Keratinocyte (primary cell): ENCODE measurements around the gene SMIM14. TPM values are rescaled to one million over a fixed set of nuclear protein-coding genes. Genes with fewer than 3 reads are reported as not detected.

Experiments
- DNase-seq: peaks from one replicate; pipeline ENCODE4 v3.0.0-alpha.2; 2011; ENCODE audit warnings: low read depth, missing footprints, low spot score
- FAIRE-seq: peaks from 2 replicates; lab custom pipeline; 2011; peaks lifted over from hg19 to GRCh38; lab: Jason Lieb, UNC
- H2AFZ ChIP-seq: 2 replicates; pipeline ENCODE4 v1.6.0; 2012; ENCODE audit warnings: low read length, control low read depth, inconsistent platforms; ENCODE audit not compliant: control insufficient read depth
- H3K27ac ChIP-seq: 2 replicates; pipeline ENCODE4 v1.5.1; 2011; ENCODE audit warnings: low read length; ENCODE audit not compliant: control insufficient read depth, insufficient read depth
- H3K27me3 ChIP-seq: 3 replicates; pipeline ENCODE4 v1.6.0; 2011; ENCODE audit warnings: low read length; ENCODE audit not compliant: control insufficient read depth, insufficient read depth; ENCODE audit errors: extremely low read depth
- H3K36me3 ChIP-seq, 2 experiments: 2 replicates in 1 of 2; 3 replicates in 1 of 2; pipeline ENCODE4 v1.5.1; 2011; ENCODE audit warnings: low read length in 2 of 2, mild to moderate bottlenecking in 1 of 2; ENCODE audit not compliant: control insufficient read depth in 2 of 2, insufficient read depth in 2 of 2; ENCODE audit errors: extremely low read depth in 1 of 2
- H3K4me1 ChIP-seq: 3 replicates; pipeline ENCODE4 v1.5.1; 2011; ENCODE audit warnings: low read length; ENCODE audit not compliant: control insufficient read depth, insufficient read depth; ENCODE audit errors: extremely low read depth
- H3K4me2 ChIP-seq: 3 replicates; pipeline ENCODE4 v1.6.0; 2011; ENCODE audit warnings: low read depth, low read length; ENCODE audit not compliant: control insufficient read depth, insufficient read depth; ENCODE audit errors: extremely low read depth
- H3K4me3 ChIP-seq, 3 experiments: fragments of 200-600 bp in 1 of 3; sonication (generic) in 1 of 3; 2 replicates in 2 of 3; 3 replicates in 1 of 3; pipeline ENCODE4 v1.5.1; 2011 to 2016; ENCODE audit warnings: low read length in 3 of 3, mild to moderate bottlenecking in 3 of 3, control low read depth in 2 of 3, inconsistent platforms in 1 of 3, low read depth in 1 of 3, mixed read lengths in 1 of 3, mixed run types in 1 of 3, moderate library complexity in 1 of 3; ENCODE audit not compliant: control insufficient read depth in 2 of 3, insufficient read depth in 2 of 3; ENCODE audit errors: extremely low read depth in 1 of 3
- H3K79me2 ChIP-seq: 2 replicates; pipeline ENCODE4 v1.6.0; 2012; ENCODE audit warnings: low read length; ENCODE audit not compliant: control insufficient read depth, insufficient read depth
- H3K9ac ChIP-seq: 3 replicates; pipeline ENCODE4 v1.6.0; 2011; ENCODE audit warnings: low read length; ENCODE audit not compliant: control insufficient read depth, insufficient read depth; ENCODE audit errors: extremely low read depth
- H3K9me1 ChIP-seq: 3 replicates; pipeline ENCODE4 v1.6.0; 2011; ENCODE audit warnings: low read length; ENCODE audit not compliant: control insufficient read depth, insufficient read depth; ENCODE audit errors: extremely low read depth
- H3K9me3 ChIP-seq: 2 replicates; pipeline ENCODE4 v1.5.1; 2012; ENCODE audit warnings: low read depth, low read length; ENCODE audit not compliant: control insufficient read depth
- H4K20me1 ChIP-seq: 3 replicates; pipeline ENCODE4 v1.6.0; 2011; ENCODE audit warnings: low read length; ENCODE audit not compliant: control insufficient read depth, insufficient read depth; ENCODE audit errors: extremely low read depth
- EZH2 ChIP-seq: IDR thresholded peaks from one replicate; pipeline ENCODE4 v1.6.1; 2012; ENCODE audit warnings: inconsistent platforms, mild to moderate bottlenecking, low read length, moderate library complexity
- dilution Hi-C: fragments of 300-500 bp; cut with MboI; formaldehyde crosslinking; loops from one replicate; pipeline ENCODE4 v1.7.0; 2020; ENCODE audit warnings: low sequenced_read_pairs; ENCODE audit not compliant: extremely low pct_ligation_motif_present
- polyA plus RNA-seq, 5 experiments: library from polyadenylated mRNA; depleted of rRNA in 3 of 5; stranded (reverse) in 3 of 5; stranded (forward) in 1 of 5; unstranded in 1 of 5; fragments of >200 nt; gene quantifications; 1 replicate in 1 of 5; 2 replicates in 3 of 5; 3 replicates in 1 of 5; pipeline versions ENCODE4 v1.2.1 to v1.2.3, GENCODE V29; 2011 to 2012; ENCODE audit warnings: missing spikeins in 2 of 5, low read depth in 1 of 5, low replicate concordance in 1 of 5
- TF ChIP-seq, protein P1 (sequence below), 3 experiments: IDR thresholded peaks in 1 of 3; conservative IDR thresholded peaks in 1 of 3; optimal IDR thresholded peaks in 1 of 3; 2 replicates in 2 of 3; 3 replicates in 1 of 3; pipeline versions ENCODE3 to v1.5.1; 2011; ENCODE audit warnings: low read length in 3 of 3, mild to moderate bottlenecking in 3 of 3, moderate library complexity in 2 of 3, control low read depth in 1 of 3, inconsistent platforms in 1 of 3; ENCODE audit not compliant: insufficient read depth in 2 of 3; ENCODE audit errors: extremely low read depth in 1 of 3

SMIM14 gene
- polyA plus RNA-seq, 1 donor (not counting 4 experiments of a cell fraction or from before 2014, with no cell fraction given) = 13.9 TPM

DNA sequence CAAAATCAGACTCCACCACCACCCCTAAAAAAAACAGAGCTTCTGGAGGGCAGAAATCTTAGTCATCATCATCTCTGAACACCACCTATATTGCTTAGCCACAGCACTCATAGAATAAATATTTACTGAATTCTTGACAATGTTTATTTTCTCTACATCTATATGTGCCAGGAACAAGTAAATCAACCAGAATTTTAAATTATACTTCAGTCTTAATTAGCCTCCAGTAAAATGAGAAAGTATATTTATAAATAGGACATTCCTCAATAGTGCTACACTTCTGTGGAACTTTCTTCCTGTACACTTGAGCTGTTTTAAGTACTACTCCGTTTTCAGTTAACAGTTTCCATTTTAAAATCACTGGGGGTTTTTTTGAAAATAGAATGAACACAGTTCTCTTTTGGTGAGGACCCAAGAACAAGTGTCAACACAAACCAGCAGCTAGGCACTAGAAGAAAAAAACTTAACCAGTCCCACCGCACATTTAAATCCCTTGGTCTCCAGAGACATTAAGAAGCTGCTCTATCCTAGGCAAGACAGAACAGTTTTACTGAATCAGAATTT, 25.5 kb downstream of the SMIM14 start:
- no peaks in the 10 kb centered on the region for H3K27me3 ChIP-seq
- H3K27ac ChIP-seq = no peak overlapping the region
- H3K4me2 ChIP-seq = no peak overlapping the region
- no peaks in the 10 kb centered on the region for H3K36me3 ChIP-seq
- dilution Hi-C loops = no loop called here
- no peak overlapping the region for H2AFZ ChIP-seq
- H3K4me3 ChIP-seq = no peak overlapping the region
- TF ChIP-seq, protein P1, sequence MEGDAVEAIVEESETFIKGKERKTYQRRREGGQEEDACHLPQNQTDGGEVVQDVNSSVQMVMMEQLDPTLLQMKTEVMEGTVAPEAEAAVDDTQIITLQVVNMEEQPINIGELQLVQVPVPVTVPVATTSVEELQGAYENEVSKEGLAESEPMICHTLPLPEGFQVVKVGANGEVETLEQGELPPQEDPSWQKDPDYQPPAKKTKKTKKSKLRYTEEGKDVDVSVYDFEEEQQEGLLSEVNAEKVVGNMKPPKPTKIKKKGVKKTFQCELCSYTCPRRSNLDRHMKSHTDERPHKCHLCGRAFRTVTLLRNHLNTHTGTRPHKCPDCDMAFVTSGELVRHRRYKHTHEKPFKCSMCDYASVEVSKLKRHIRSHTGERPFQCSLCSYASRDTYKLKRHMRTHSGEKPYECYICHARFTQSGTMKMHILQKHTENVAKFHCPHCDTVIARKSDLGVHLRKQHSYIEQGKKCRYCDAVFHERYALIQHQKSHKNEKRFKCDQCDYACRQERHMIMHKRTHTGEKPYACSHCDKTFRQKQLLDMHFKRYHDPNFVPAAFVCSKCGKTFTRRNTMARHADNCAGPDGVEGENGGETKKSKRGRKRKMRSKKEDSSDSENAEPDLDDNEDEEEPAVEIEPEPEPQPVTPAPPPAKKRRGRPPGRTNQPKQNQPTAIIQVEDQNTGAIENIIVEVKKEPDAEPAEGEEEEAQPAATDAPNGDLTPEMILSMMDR (optimal IDR thresholded peaks at IDR 0.05 in 1 of 3, IDR thresholded peaks at IDR 0.05 in 1 of 3, conservative IDR thresholded peaks at IDR 0.05 in 1 of 3; ENCODE audit: extremely low read depth in 1 of 3, insufficient read depth in 2 of 3, low read length in 3 of 3) = no peak
- no peak for TF ChIP-seq EZH2
- no peaks in the 10 kb centered on the region for H4K20me1 ChIP-seq
- DNase-seq = no peak
- no peak overlapping the region for H3K9ac ChIP-seq
- FAIRE-seq = no peak
- H3K9me1 ChIP-seq = no peaks in the 10 kb centered on the region
- no peaks in the 10 kb centered on the region for H3K79me2 ChIP-seq
- no peaks in the 10 kb centered on the region for H3K9me3 ChIP-seq
- H3K4me1 ChIP-seq = peaks cover 3% of the 10 kb centered on the region

DNA sequence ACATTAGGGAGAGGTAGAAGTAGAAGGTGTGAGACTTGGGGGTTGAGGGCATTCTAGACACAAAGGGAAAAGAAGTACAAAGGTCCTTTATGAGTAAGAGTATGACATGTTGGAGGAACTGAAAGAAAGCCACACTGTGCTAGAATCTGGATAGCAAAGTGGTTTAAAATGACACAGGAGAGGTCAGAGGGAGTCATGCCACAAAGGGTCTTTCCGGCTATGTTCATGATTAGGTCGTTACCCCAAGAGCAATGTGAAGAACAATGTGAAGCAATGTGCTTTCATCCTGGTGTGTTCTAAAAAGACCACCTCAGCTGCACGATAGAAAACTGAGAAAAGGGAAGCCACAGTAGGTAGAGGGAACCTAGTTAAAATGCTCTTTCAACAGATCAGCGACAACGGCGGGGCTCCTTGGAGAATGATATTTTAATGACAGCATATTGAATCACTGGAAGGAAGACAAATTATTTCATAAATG, 29.2 kb downstream of the SMIM14 start:
- dilution Hi-C loops = no loop called here
- no peak overlapping the region for H3K27ac ChIP-seq
- H3K4me2 ChIP-seq = no peak overlapping the region
- no peak overlapping the region for H2AFZ ChIP-seq
- DNase-seq (no peak), FAIRE-seq (no peak)
- no peaks in the 10 kb centered on the region for H3K36me3 ChIP-seq
- no peak overlapping the region for H3K9ac ChIP-seq
- TF ChIP-seq EZH2 = no peak
- TF ChIP-seq, protein P1 (optimal IDR thresholded peaks at IDR 0.05 in 1 of 3, IDR thresholded peaks at IDR 0.05 in 1 of 3, conservative IDR thresholded peaks at IDR 0.05 in 1 of 3; ENCODE audit: extremely low read depth in 1 of 3, insufficient read depth in 2 of 3, low read length in 3 of 3) = no peak
- H3K9me3 ChIP-seq = no peaks in the 10 kb centered on the region
- no peaks in the 10 kb centered on the region for H4K20me1 ChIP-seq
- no peaks in the 10 kb centered on the region for H3K9me1 ChIP-seq
- H3K4me1 ChIP-seq = no peaks in the 10 kb centered on the region
- no peak overlapping the region for H3K4me3 ChIP-seq
- no peaks in the 10 kb centered on the region for H3K79me2 ChIP-seq
- H3K27me3 ChIP-seq = no peaks in the 10 kb centered on the region
